Cardiac muscle cell (in vitro differentiated cells and primary cell): ENCODE measurements around the gene CELF5. TPM values are rescaled to one million over a fixed set of nuclear protein-coding genes. Genes with fewer than 3 reads are reported as not detected.
A peak's percentile ranks its signal among the peaks of the same experiment; 100 is the strongest.
"Not testable (repeated sequence)": the region's sequence is repeated elsewhere in the genome, so short reads cannot be mapped to it uniquely, and the experiment has no call there.

Experiments used
- DNase-seq, 2 donors: peaks; one replicate each; pipeline versions ENCODE4 v3.0.0 to v3.0.0-alpha.2; 2010 to 2017; ENCODE audit warnings: low read depth in 1 of 2, low spot score in 1 of 2
- H3K27ac ChIP-seq: fragments of 200-600 bp; sonication (generic); 2 replicates; pipeline ENCODE4 v1.5.1; 2016
- H3K27me3 ChIP-seq: fragments of 200-600 bp; sonication (generic); 2 replicates; pipeline ENCODE4 v1.6.0; 2016; ENCODE audit warnings: control low read depth
- H3K36me3 ChIP-seq: fragments of 200-600 bp; sonication (generic); 2 replicates; pipeline ENCODE4 v1.5.1; 2016; ENCODE audit warnings: control low read depth
- H3K4me1 ChIP-seq: fragments of 200-600 bp; sonication (generic); 2 replicates; pipeline ENCODE4 v1.8.1; 2017; ENCODE audit warnings: low read depth, mild to moderate bottlenecking, mixed run types
- H3K4me3 ChIP-seq: fragments of 200-600 bp; sonication (generic); 2 replicates; pipeline ENCODE4 v1.5.1; 2016; ENCODE audit warnings: mild to moderate bottlenecking
- H3K9me3 ChIP-seq: fragments of 200-600 bp; sonication (generic); 2 replicates; pipeline ENCODE4 v1.5.1; 2017; ENCODE audit warnings: low read depth, mild to moderate bottlenecking, control low read depth
- CTCF ChIP-seq: IDR thresholded peaks from 2 replicates; pipeline ENCODE4 v1.5.1; 2012; ENCODE audit warnings: low read depth, mild to moderate bottlenecking, low read length
- polyA plus RNA-seq: library from polyadenylated mRNA; unstranded; fragments of >200 nt; fragmentation: Nextera tagmentation; extraction: Ambion mirVana; gene quantifications from 2 replicates; pipeline ENCODE4 v1.2.1, GENCODE V29; 2016
- total RNA-seq: library from RNA; depleted of rRNA; stranded (reverse); fragments of >200 nt; gene quantifications from 2 replicates; pipeline ENCODE4 v1.2.3, GENCODE V29; 2016

Gene CELF5
- total and polyA plus RNA-seq, 2 experiments from 2014 or later = 4.5 to 8.4 TPM

- no peaks in the 10 kb centered on the region for H3K9me3 ChIP-seq
- peak in 1 of 2 donors; percentile 92 for DNase-seq
- H3K4me1 ChIP-seq = no peaks in the 10 kb centered on the region
- H3K4me3 ChIP-seq = no peak overlapping the region
- peaks cover 11% of the 10 kb centered on the region for H3K27me3 ChIP-seq
- H3K27ac ChIP-seq = no peak overlapping the region
- no peak for TF ChIP-seq CTCF
- no peaks in the 10 kb centered on the region for H3K36me3 ChIP-seq
These were observed 112.4 kb downstream of the CELF5 start for GRCh38 chr19:3336680-3337523.

GRCh38 chr19:3338541-3339181 is 114.2 kb downstream of the CELF5 start:
- no peak for DNase-seq
- Histone ChIP-seq H3K27ac (no peak overlapping the region), H3K4me3 (no peak overlapping the region), H3K36me3 (no peaks in the 10 kb centered on the region), H3K27me3 (peaks cover under 1% of the 10 kb centered on the region), H3K9me3 (no peaks in the 10 kb centered on the region), H3K4me1 (no peaks in the 10 kb centered on the region)
- no peak for TF ChIP-seq CTCF

GRCh38 chr19:3340340-3340739 is 115.9 kb downstream of the CELF5 start:
- DNase-seq = no peak
- H3K4me1 ChIP-seq = no peaks in the 10 kb centered on the region
- H3K27me3 ChIP-seq = no peaks in the 10 kb centered on the region
- TF ChIP-seq CTCF = no peak
- no peaks in the 10 kb centered on the region for H3K36me3 ChIP-seq
- H3K27ac ChIP-seq = no peak overlapping the region
- H3K4me3 ChIP-seq = no peak overlapping the region
- H3K9me3 ChIP-seq = no peaks in the 10 kb centered on the region

- Histone ChIP-seq H3K36me3 (no peaks in the 10 kb centered on the region), H3K4me3 (no peak overlapping the region), H3K9me3 (no peaks in the 10 kb centered on the region), H3K4me1 (no peaks in the 10 kb centered on the region), H3K27ac (no peak overlapping the region), H3K27me3 (no peaks in the 10 kb centered on the region)
- DNase-seq = no peak
- no peak for TF ChIP-seq CTCF
These were observed 117.8 kb downstream of the CELF5 start for GRCh38 chr19:3342246-3342645.

GRCh38 chr19:3342962-3343361 is 118.5 kb downstream of the CELF5 start:
- not testable (repeated sequence) for H3K9me3 ChIP-seq, H3K4me1 ChIP-seq, H3K36me3 ChIP-seq, H3K4me3 ChIP-seq, H3K27ac ChIP-seq, DNase-seq, H3K27me3 ChIP-seq
